GM21526 (cell line): ENCODE results near the gene TBC1D4.

Experiments
- ATAC-seq: cut with Tn5 transposase; IDR thresholded peaks from one replicate; pipeline ENCODE4 v1.9.1; 2021; ENCODE audit warnings: moderate library complexity; ENCODE audit not compliant: unreplicated experiment, low FRiP score

TBC1D4 gene

GRCh38 chr13:75395066-75395465 lies 86.9 kb downstream of the TBC1D4 start:
- ATAC-seq: no peak

DNA sequence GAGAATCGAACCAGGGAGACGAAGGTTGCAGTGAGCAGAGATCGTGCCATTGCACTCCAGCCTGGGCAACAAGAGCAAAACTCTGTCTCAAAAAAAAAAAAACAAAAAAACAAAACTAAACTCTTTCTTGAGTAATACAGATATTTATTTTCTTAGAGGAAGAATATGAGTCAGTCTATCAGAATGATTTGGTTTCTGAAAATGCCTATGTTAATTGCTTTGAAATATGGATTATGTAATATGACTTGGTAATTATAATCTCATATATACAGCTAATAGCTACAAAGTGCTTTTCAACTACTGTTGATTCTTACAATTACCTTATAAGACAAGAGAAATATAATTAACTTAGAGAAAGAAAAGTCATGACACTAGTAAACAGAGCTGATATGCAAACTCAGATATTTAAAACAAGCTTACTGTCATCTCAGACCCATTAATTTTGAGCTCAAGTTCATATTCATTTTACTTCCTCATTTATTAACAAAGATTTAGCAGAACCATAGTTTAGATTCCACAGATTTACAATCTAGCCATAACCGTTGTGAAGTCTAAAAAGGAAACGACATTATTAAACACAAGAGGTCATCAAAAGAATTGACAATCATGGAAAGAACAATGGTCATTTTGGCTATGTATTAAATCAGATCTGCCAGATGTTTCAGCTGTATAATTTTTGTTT lies 88.0 kb downstream of the TBC1D4 start:
- ATAC-seq: no peak

DNA sequence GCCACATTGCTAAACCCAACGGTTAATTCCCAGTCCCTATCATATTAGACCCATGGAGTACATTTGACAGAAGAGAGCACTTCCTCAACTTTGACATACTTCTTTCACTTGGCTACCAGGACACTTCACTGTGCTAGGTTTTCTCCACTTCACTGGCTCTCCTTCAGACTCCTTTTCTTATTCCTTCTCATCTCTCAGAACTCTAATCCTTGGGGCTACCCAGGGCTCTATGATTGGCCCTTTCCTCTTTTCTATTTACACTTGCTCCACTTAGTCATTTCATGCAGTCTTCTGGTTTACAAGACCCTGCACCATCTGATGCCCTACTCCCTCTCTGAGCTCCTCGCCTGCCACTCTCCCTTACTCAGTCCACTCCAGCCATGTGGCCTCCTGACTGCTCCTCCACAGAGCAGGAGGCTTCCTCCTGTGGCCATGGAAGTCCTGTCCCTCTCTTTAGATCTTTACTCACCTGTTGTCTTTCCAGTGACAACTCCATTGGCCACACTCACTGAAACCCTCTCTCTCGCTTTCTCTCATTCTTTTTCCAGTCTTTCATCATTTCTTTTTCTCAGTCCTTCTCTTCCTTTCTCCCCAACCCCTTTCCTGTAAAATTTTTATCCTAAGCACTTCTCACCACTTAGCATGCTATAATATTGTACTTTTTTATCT lies 90.4 kb downstream of the TBC1D4 start:
- no peak for ATAC-seq

DNA sequence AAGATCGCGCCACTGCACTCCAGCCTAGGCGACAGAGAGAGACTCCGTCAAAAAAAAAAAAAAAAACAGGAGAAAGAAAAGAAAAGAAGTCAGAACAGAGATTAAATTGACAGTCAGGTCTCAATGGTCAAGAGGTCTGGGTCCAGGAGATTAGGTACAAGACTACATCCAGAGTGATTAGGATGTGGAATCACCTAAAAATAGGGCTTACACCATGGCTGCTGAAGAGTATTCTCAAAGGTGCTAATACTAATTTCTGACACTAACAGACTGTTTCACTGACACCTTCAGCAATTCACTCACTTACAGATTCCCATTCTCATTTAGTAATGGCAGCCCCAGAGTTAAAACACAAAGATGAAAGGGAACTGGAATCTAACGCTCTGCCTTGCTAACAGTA lies 91.7 kb downstream of the TBC1D4 start:
- ATAC-seq: no peak

DNA sequence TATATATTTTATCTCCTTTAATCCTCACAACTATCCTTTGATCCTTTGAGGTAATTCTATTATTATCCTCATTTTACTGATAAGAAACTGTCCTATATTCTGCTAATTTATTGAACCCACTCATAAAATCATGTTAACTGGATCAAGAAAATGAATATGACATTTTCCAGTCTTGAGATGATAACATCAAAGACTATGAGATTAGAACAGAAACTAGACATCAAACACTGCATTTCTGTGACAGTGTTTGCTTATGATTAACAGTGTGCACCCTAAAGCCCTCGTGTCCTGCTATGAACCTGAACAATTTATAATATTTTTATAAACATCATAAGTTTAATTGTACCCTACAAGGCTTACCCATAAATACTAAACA lies 96.3 kb downstream of the TBC1D4 start:
- no peak for ATAC-seq

GRCh38 chr13:75384879-75385707 lies 96.9 kb downstream of the TBC1D4 start:
- ATAC-seq: no peak

DNA sequence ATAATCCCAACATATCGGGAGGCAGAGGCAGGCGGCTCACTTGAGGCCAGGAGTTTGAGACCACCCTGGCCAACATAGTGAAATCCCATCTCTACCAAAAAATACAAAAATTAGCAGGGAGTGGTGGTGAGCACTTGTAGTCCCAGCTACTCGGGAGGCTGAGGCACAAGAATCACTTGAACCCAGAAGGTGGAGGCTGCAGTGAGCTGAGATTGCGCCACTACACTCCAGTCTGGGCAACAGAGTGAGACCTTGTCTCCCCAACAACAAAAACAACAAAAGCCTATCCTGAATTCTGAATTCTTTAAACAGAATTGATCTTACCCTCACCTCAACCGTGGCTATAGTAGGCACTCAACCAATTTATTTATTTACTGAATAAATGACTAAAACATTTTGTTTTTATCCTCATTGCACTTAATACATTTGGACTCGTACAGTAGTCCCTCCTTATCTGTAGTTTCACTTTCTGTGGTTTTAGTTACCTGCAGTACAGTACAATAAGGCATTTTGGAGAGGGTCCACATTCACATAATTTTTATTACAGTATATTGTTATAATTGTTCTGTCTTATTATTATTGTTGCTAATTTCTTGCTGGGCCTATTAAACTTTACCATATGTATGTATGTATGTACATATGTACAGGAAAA lies 98.8 kb downstream of the TBC1D4 start:
- ATAC-seq: no peak

DNA sequence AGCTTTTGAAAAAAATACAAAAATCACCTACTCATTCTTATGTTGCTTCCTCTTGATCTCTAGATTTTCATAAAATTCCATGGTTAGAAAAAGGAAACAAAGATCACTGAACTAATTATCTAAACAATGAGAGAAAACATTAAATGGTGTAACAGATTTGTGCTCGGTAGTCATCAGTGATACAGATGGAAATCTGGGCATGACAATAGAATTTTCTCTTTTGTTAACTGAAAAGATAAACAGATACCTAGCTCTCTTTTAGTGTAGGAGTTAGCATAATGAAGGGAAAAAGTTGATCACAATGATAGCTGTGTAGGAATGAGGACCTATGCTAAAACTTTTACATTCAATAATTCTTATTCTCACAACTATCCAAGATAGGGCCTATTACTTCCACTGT lies 103.7 kb downstream of the TBC1D4 start:
- no peak for ATAC-seq

DNA sequence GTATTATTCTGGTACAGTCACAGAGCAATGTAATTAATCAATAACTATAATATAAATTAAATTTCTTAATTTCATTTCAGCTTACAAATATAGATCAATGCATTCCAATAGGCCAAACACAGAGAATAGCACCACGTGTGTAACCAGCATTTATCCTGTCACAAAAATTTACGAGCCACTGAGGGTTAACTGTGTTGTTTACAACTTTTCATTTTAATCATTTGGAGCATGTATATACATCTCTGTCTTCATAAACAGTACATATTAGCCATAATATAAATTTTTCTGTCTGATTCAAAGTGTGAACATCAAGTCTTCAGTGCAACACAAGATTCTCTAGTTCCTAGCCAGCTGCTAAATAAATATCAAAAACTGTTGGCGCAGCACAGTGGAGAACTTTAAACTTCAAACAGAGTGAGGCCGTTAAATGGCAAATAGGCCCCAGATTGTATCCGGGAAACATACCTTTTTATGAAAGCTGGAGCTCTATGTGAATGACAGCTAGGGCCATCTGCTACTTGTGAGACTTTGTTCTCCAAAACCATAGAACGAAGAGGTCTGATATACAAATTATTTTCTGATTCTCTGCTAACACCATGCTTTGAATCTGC lies 105.1 kb downstream of the TBC1D4 start:
- ATAC-seq: no peak

DNA sequence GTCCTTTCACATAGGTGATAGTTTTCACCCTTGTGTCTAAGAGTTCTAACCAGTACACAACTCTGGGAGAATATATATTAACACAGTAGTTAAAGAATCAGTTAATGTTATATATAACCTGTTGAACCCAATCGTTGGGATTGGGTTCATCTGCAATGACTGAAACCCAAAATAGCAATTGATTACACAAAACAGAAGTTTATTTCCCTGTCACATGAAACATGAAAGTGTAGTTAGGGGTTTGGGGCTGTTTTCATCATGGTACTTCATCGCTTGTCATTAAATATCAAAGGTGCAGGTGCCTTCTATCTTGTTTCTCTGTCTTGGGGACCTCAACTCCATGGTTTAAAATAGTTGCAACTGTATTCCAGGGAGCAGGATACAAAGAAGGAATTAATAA lies 106.6 kb downstream of the TBC1D4 start:
- ATAC-seq: no peak

GRCh38 chr13:75373988-75374387 lies 108.0 kb downstream of the TBC1D4 start:
- ATAC-seq: no peak

DNA sequence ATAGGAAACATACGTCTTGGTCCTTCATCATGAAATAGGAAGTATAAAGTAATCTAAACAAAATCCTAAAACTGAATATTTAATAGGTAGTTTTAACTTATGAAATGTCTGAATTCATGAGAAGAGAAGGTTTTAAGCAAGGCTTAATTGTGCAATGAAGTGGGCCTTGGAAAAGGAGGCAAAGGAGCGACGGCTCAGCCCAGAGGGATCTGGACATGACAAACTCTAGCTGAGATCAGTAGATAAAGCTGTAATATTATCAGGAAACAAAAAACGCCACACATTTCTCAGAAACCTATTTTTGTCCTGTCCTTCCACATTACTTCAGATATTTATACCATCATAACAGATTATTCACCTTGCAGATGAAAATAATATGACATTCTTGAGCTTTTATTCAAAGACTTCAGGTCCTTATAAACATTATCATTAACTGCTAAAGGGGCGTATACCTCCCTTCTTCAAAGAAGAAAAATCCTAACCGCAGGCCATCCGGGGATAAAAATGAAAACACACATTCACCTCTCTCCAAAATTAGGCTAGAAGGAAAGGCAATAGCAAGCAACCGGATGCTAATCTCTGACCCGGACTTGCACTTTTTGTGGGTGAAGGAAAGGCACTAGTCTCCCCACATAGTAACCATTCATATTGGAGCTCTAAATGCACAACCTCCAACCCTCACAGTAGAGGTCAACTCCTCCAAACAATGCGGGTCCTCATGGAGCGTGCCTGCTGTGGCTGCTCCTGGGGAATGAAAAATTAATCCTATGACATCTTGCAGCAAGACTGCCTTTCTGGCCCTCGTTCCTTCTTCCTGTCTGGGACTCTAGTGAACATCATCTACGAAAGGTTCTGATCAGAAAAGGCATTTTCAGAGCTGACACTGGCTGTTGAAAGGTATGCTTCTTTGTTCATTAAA lies 108.8 kb downstream of the TBC1D4 start:
- ATAC-seq: no peak

GRCh38 chr13:75372517-75372916 lies 109.5 kb downstream of the TBC1D4 start:
- ATAC-seq: peak; percentile 49

DNA sequence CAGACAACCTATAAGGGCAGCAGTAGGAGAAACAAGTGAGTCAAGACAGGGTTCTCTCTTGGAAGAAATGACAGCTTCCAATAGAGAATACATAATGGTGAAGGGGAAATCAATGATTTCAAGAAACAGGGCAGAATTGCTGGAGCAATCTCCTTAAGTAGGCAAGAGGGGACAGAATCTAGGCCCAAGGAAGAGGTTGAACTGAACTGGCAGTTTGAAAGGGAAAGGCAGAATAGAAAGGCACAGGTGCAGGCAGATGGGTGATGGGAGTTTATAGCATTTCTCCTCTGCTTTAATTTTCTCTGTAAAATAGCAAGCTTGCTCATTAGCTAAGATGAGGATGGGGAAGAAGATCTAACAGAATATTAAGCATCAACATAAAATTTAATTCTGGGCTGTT lies 110.8 kb downstream of the TBC1D4 start:
- no peak for ATAC-seq

GRCh38 chr13:75370774-75371173 lies 111.2 kb downstream of the TBC1D4 start:
- ATAC-seq: no peak

GRCh38 chr13:75369981-75370380 lies 112.0 kb downstream of the TBC1D4 start:
- no peak for ATAC-seq

- ATAC-seq: no peak
Observed at GRCh38 chr13:75368167-75368566, 113.8 kb downstream of the TBC1D4 start.

DNA sequence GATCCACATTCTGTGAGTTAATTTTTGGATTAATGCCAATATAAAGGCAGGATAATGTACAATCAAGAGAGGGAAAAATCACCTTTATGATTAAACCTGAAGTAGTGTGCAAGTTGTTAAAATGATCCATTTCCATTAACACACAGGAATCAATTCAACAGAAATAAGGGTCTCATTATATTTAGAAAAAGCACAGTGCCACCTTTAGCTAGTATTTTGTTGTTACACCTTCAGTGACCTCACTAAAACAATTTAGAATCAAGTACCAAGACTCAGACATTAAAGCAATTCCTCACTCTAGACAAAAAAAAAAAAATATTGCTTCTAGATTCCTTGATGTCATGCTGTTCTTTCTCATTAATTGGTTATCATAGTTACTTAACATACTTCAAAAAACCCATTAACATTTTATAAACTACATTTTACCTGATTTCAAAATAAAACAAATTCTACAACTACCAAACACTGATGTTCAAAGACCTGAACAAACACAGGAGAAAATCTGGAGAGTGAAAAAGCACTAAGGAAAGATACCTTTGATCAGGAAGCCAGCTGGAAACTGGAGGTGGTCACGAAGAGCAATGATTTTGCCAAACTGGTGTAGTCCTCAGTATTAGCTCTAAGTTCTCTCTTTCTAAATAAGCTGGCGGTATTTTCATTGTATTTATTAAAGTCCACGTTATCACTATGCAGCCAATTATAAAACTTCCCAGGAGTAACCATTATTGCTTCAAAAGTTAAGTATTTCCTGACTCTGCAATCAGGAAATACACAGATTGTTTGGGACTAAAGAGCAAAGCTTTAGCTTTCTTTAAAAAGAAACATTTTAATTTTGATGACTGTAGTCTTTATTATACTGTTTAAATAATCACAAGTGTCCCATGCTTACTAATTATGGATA lies 115.3 kb downstream of the TBC1D4 start:
- no peak for ATAC-seq

DNA sequence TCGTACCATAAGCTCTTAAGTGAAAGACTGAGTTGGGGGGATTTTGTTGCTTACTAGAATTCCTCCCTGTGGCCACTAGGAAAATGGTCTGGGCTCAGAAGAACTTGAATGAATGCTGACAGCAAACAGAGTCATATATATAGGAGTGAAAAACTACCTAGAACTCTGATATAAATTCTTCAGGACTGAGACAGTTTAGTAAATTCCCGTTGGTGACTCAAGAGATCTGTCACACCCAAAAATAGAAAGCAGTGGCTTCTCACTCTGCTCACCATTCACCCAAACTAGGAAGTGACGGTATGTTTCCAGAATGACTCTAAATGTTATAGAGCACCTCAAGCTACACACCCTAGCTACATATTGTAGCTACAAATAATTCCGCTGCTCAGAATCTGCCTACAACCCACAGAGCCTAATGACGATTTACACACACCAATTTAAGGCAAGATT lies 116.2 kb downstream of the TBC1D4 start:
- peak; percentile 95 for ATAC-seq
